Cardiac fibroblast (primary cell): Measurements from ENCODE around the gene RNF126.
"Not testable (repeated sequence)": the region's sequence is repeated elsewhere in the genome, so short reads cannot be mapped to it uniquely, and the experiment has no call there.

Experiments
- DNase-seq, 2 donors: peaks; one replicate each; pipeline versions ENCODE4 v3.0.0 to v3.0.0-alpha.2; 2010; ENCODE audit warnings: low read depth in 2 of 2
- H3K4me3 ChIP-seq, 2 donors: replicated peaks in 1 of 2; 1 replicate in 1 of 2; 2 replicates in 1 of 2; pipeline ENCODE4 v1.5.1; 2011; ENCODE audit warnings: low read depth in 2 of 2, low read length in 2 of 2, mild to moderate bottlenecking in 2 of 2, moderate library complexity in 1 of 2
- TF ChIP-seq, protein P1 (sequence below): IDR thresholded peaks from one replicate; pipeline ENCODE4 v1.5.1; 2011; ENCODE audit warnings: low read depth, mild to moderate bottlenecking, low read length, inconsistent platforms

The RNF126 gene

DNA sequence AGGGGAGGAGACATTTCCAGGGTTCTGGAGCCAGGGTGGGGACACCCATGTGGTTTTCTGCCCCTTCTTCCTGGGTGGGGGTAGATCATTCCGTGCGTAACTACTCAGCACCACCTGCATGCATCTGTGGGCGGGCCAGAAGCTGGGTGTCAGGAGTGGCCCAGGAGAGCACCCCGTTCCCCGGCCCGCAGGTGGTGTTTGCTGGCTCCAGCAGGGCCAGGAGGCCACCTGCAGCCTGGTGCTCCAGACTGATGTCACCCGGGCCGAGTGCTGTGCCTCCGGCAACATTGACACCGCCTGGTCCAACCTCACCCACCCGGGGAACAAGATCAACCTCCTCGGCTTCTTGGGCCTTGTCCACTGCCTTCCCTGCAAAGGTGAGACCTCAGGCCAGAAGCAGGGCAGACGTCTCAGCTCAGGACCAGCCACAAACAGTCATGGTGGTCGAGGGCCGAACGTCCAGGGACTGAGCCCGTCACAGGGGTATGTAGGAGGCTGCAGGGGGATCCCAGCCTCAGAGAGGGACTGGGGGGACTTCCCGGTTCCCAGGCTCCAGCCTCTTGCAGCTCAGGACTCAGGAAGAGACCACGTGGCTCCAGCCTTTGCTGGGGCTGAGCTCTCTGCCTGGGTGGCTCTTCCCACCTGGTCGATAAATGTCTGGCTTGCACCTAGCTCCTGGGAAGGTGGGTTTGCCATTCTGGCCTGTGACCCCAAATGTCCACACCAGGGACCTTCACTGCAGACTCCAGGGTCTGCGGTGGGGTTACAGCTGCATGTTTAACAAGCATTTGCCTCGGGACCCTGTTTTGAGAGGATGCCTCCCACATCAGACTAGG, 14.8 kb upstream of the RNF126 start:
- peak overlapping the region; percentile 72 to 79 for H3K4me3 ChIP-seq
- DNase-seq = peak in 1 of 2 donors; percentile 51
- TF ChIP-seq, protein P1, sequence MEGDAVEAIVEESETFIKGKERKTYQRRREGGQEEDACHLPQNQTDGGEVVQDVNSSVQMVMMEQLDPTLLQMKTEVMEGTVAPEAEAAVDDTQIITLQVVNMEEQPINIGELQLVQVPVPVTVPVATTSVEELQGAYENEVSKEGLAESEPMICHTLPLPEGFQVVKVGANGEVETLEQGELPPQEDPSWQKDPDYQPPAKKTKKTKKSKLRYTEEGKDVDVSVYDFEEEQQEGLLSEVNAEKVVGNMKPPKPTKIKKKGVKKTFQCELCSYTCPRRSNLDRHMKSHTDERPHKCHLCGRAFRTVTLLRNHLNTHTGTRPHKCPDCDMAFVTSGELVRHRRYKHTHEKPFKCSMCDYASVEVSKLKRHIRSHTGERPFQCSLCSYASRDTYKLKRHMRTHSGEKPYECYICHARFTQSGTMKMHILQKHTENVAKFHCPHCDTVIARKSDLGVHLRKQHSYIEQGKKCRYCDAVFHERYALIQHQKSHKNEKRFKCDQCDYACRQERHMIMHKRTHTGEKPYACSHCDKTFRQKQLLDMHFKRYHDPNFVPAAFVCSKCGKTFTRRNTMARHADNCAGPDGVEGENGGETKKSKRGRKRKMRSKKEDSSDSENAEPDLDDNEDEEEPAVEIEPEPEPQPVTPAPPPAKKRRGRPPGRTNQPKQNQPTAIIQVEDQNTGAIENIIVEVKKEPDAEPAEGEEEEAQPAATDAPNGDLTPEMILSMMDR = no peak

DNA sequence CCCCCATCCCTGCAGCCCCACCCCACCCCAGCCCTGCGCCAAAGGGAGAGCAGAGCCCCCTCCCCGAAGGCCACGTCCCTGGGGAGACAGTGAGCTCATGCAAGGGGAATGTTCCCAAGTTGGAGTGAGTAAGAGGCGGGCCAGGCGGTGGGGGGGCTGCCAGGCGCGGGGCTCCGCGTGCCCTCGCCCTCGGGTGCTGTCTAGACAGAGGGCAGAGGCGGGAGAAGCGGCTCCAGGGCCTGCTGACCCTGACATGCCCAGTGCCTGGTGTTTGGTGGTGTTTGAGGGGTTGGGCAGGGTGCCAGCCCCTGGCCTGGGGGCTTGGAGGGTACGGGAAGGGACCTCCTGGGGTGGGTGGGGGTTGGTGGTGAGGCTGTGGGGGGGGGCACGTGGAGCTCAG, 14.2 kb upstream of the RNF126 start:
- peak overlapping the region; percentile 72 to 79 for H3K4me3 ChIP-seq
- TF ChIP-seq, protein P1 = no peak
- peak; percentile 89 to 91 for DNase-seq

DNA sequence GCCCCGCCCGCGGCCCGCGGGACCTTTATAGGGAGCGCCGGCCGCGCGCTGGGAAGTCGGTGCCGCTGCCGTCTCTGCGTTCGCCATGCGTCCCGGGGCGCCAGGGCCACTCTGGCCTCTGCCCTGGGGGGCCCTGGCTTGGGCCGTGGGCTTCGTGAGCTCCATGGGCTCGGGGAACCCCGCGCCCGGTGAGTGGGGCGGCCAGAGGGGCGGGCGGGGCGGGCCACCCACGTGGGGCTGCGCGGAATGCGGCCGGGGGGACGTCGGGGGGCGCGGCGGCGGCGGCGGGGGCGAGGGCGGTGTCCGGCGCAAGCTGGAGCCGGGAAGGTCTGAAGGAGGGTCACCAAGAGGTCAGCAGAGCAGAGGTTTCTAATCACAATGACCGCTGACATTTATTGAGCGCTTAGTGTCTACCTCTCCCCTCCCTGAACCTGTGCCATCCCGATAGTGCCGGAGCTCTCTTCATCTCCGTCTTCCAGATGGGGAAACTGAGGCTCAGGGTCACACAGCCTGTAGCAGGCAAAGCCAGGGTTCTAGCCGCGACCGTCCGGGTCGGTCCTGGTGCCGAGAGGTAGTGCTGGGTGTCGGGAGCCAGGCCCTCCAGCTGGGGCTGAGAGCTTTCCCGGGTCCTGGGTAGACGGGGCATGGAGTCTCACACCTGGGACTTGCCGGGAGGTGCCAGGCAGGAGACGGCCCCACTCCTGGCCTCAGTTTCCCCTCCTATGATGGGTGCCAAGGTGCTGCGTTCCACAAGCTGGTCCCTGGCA, 13.5 kb upstream of the RNF126 start, which contains the start of gene FSTL3:
Gene FSTL3, plus strand, starts transcription at position 54 of the 767 bp plus-strand sequence. Its CDS starts 32 bp downstream, at position 86.
- TF ChIP-seq, protein P1 = no peak
- H3K4me3 ChIP-seq = peak within 1 kb of the TSS; percentile 72 to 79

DNA sequence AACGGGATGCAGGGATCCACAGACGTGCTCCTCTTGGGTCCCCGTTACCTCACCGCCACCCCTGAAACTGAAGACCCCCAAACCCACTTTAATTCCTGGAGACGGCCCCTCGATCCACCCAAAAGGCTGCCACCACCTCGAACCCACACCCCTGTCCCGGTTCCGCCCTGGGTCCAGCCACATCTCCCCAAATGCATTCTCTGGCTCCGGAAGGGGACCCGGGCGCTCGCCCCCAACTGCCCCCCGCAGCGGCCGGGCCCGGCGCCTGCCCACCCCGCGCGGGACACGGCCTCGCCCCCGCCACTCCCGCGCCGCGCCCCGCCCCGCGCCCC, 13.0 kb upstream of the RNF126 start:
- peak overlapping the region; percentile 32 to 79 for H3K4me3 ChIP-seq
- TF ChIP-seq, protein P1 = no peak
- no peak for DNase-seq

More for the DNA sequence above, 13.5 kb upstream of the RNF126 start, which contains the start of gene FSTL3:
- peak; percentile 43 to 47 for DNase-seq

DNA sequence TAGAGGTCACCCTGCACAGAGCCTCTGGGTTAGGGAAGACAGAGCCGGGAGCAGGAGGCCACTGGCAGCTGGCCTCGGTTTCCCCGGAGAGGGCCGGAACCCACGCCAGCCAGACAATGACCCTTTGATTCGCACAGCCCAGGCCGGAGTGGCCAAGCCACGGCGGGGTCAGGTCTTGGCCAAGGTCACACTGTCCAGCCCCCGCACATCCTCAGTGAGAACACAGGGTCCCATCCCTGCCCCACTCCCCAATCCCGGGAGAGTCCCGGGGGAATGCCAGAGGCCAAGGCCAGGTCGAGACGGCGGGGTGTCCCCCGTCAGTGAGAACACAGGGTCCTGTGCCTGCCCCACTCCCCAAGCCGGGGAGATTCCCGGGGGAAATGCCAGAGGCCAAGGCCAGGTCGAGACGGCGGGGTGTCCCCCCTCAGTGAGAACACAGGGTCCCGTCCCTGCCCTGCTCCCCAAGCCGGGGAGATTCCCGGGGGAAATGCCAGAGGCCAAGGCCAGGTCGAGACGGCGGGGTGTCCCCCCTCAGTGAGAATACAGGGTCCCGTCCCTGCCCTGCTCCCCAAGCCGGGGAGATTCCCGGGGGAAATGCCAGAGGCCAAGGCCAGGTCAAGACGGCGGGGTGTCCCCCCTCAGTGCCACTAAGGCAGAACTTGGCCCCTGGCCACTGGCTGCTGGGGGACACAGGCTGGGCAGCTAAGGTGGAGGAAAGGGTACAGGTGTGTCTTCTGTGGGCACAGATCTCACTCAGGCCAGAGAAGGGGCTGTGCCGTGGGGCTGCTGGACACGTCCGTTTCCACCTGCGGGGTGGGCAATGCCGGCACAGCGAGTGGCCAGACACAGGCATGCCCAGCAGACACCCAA, 11.5 kb upstream of the RNF126 start:
- DNase-seq = no peak
- H3K4me3 ChIP-seq = no peak overlapping the region
- TF ChIP-seq, protein P1 = no peak

DNA sequence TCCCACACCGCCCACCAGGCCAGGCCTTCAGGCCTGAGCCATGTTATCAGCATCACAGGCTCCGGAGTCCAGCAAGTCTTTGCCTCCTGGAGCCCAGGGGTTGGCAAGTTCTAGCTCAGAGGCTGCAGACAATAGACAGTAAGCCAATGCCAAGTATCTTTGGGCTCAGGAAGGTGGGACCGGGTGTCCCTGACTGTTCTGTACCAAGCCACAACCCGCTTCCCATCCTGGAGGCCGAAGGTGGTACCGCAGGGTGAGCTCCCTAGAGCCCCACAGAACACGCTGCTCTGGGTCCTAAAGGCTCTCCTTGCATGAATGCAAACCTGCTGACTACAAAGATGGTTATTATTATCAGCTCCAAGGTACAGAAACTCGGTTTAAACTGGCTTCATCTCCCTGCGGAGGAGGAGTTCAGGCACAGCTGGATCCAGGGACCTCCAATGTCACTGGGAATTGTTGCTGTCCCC, 7.6 kb upstream of the RNF126 start:
- no peak for DNase-seq

DNA sequence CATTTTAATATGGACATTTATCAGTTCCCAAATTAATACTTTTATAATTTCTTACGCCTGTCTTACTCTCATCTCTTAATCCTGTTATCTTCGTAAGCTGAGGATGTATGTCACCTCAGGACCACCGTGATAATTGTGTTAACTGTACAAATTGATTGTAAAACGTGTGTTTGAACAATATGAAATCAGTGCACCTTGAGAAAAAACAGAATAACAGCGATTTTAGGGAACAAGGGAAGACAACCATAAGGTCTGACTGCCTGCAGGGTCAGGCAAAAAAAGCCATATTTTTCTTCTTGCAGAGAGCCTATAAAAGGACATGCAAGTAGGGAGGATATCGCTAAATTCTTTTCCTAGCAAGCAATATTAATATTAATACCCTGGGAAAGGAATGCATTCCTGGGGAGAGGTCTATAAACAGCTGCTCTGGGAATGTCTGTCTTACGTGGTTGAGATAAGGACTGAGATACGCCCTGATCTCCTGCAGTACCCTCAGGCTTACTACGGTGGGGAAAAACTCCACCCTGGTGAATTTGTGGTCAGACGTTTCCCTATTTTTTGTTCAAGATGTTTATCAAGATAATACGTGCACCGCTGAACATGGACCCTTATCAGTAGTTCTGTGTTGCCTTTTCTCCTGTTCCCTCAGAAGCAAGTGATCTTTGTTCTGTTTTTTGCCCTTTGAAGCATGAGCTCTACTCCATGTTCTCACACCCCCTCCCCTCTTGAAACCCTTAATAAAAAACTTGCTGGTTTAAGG, 5.8 kb upstream of the RNF126 start:
- DNase-seq, H3K4me3 ChIP-seq: not testable (repeated sequence)

More for the DNA sequence above, 7.6 kb upstream of the RNF126 start:
- H3K4me3 ChIP-seq = no peak overlapping the region
- TF ChIP-seq, protein P1 = peak; percentile 13

DNA sequence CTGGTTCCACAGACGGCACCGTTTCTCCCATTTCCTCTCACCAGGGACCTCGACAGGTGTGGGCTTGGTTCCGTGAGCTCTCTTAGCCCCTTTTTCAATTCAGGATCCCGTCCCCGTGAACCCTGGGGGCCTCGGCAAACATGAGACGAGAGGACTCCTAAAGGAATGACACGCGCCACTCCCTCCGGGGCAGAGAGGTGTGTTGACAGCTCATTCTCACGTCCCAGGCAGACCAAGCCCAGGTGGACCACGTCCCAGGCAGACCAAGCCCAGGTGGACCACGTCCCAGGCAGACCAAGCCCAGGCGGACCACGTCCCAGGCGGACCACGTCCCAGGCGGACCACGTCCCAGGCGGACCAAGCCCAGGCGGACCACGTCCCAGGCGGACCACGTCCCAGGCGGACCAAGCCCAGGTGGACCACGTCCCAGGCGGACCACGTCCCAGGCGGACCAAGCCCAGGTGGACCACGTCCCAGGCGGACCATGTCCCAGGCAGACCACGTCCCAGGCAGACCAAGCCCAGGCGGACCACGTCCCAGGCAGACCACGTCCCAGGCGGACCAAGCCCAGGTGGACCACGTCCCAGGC, 4.1 kb upstream of the RNF126 start:
- not testable (repeated sequence) for DNase-seq, H3K4me3 ChIP-seq
